Measurements from ENCODE around the gene NR2C1.
"Not testable (repeated sequence)": the region's sequence is repeated elsewhere in the genome, so short reads cannot be mapped to it uniquely, and the experiment has no call there.

NR2C1 gene

DNA sequence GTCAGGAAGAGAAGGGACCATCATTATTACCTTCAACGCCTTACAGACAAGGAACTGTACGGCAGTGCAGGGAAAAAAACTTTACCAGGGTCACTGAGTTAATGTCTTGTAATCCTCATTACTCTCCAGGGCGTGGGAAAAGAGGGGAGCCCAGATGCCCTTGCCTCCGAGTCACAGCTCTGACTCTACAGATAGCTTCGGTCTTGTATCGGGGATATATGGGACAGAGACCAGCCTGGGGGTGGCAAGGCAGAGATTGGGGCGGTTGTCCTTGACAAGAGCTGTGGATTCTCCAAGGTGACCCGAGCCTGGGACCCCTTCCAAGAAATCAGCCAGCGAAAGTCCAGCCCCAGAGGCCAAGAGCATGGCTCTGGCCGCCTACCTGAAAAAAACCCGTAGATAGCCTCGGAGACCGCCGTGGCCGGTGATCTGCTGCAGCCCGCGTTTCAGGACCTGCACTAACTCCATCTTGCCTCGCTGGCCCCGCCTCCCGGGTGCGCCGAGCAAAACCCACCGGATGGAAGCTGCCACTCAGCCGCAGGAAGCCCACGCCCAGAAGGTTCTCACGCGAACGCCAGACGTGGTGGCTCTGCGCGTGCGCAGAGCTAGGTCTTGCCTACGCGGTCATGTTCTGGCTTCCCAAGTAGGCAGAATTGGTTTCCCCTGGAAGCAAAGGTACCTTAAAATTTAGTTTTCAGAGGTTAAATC lies 70.1 kb downstream of the NR2C1 start, which contains the start of gene NDUFA12:
Gene NDUFA12, minus strand, starts transcription at position 485 of the 708 bp plus-strand sequence. Its CDS starts 17 bp downstream, at position 468.
- DNase-seq (ENCODE audit: low read depth in 2 of 2) = peak; percentile 88 to 92

DNA sequence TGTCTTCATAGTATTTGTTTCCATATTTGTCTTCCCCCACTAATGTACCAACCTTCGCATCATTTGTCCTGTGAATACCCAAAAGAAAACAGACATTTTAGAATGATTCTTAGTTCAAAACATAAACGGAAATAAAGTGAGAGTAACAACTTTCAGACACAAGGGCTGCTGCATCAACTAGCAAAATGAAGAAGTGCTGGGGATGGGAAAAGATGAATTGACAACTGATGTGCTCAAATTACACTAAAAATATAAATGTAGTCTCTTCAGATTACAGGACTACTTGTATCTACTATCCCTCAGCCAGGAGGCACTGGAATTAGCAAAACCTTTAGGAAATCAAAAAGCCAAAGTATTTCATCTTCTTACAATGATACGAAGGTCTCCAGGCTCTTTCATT lies 70.7 kb downstream of the NR2C1 start:
- DNase-seq (ENCODE audit: low read depth in 2 of 2) = no peak

DNA sequence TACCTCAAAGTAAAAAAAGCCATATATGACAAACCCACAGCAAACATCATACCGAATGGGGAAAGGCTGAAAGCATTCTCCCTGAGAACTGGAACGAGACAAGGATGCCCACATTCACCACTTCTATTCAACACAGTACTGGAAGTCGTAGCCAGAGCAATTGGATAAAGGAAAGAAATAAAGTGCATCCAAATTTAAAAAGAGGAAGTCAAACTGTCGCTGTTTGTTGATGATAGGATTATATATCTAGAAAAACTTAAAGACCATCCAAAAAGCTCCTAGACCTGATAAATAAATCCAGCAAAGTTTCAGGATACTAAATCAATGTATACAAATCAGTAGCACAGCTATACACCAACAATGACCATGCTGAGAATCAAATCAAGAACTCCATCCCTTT lies 75.1 kb downstream of the NR2C1 start:
- DNase-seq (ENCODE audit: low read depth in 2 of 2) = no peak

DNA sequence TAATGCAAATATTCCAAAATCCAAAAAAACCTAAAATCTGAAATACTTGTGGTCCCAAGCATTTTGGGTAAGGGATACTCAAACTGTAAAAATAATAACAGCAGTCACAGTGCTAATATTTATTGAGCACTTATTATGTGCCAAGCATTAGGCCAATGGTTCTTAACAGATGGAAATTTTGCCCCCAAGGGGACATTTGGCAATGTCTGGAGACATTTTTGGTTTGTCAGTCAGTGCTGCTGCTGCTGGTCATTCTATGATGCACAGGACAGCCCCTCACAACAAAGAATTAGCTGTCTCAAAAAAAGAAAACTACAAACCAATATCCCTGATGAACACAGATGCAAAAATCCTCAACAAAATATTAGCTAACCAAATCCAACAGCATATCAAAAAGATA lies 75.7 kb downstream of the NR2C1 start:
- no peak for DNase-seq (ENCODE audit: low read depth in 2 of 2)

DNA sequence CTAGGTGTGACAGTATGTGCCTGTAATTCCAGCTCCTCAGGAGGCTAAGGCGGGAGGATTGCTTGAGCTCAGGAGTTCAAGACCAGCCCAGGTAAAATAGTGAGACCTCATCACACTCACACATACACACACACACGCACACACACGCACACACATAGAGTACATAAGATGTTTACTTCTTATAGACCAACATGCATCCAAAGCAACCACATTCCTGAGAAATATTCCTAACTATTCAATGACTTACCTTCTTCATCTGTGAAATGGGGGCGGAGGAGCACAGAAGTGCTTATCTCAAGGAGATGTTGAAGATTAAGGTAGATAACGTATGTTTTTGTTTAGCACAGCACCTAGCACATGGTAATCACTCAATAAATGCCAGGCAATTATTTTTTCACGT lies 76.4 kb downstream of the NR2C1 start:
- no peak for DNase-seq (ENCODE audit: low read depth in 2 of 2)

DNA sequence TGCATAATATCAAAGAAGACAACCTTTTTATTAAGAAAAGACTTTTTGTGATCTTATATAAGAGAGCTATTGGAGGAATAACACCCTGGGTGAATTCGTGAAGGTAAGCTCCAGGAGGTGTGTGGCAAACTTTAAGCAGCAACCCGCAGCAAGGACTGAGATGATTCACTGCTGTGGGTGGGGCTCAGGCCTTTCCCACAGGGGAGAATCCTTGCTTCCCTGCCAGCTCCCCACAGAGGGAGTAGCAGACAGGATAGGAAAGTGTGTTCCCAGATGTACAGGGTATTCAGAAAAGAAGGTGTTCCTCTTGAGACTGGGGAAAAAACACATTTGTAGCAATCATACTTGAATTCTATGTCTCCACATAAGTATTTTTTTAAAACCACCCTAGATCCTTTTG lies 79.1 kb downstream of the NR2C1 start:
- no peak for DNase-seq (ENCODE audit: low read depth in 2 of 2)

DNA sequence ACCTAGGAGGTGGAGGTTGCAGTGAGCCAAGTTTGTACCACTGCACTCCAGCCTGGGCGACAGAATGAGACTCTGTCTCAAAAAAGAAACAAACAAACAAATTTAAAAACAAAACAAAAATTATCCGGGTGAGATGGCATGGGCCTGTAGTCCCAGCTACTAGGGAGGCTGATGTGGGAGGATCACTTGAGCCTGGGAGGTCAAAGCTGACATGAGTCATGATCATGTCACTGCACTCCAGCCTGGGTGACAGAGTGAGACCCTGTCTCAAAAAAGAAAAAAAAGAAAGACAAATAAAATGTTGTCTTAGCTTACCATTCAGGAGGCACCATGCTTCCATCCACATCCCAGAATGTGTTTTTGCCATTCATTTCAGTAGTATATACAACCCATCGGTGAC lies 79.6 kb downstream of the NR2C1 start:
- not testable (repeated sequence) for DNase-seq (ENCODE audit: low read depth in 2 of 2)

DNA sequence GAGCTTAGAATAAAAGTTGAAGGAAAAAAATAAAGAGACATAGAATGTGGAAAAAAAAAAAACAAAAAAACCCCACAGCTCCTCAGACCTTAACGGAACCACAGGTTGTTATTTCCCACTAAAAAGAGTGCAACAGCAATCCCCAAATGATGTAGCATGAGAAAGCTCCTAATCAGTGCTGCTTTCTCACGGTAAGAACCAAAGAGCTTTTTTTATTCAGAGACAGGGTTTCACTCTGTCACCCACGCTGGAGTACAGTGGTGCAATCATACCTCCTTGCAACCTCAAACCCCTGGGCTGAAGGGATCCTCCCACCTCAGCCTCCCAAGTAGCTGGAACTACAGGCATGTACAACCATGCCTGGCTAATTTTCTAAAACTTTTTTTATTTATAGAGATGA lies 83.2 kb downstream of the NR2C1 start:
- no peak for DNase-seq (ENCODE audit: low read depth in 2 of 2)

DNA sequence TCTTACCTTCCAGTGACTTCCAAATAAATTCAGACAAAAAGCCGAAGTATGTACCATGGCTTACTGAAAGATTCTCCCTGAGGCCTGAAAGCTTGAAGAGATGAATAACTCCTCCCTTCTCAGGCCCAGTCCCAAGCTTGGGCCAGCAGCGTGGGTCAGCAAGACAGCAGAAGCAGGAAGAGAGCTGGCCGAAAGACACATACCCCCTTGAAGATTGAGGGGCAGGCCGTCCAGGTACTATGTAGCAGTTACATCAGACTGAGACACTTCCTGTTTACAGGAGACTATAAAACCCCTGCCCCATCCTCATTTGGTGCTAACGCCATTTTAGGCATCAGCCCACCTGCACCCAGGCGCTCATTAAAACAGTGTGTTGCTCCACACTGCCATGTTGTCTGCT lies 84.9 kb downstream of the NR2C1 start:
- DNase-seq (ENCODE audit: low read depth in 2 of 2) = no peak

DNA sequence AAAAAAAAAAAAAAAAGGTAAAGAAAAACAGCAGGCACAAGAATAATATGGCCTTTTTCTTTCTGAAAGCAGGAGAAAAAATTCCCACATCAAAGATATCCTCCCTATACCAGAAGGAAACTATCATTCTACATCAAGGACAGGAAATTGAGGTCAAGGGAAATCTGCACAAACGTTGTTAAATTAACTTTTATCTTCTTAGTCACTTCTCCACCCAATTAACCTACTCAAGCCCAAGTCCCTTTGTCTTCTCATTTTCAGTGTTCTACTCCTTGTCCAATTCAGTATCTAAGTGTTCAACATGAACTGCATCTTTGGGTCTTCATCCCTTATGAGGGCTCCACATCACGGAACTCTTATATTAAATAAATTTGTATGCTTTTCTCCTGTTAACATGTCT lies 85.6 kb downstream of the NR2C1 start:
- no peak for DNase-seq (ENCODE audit: low read depth in 2 of 2)

DNA sequence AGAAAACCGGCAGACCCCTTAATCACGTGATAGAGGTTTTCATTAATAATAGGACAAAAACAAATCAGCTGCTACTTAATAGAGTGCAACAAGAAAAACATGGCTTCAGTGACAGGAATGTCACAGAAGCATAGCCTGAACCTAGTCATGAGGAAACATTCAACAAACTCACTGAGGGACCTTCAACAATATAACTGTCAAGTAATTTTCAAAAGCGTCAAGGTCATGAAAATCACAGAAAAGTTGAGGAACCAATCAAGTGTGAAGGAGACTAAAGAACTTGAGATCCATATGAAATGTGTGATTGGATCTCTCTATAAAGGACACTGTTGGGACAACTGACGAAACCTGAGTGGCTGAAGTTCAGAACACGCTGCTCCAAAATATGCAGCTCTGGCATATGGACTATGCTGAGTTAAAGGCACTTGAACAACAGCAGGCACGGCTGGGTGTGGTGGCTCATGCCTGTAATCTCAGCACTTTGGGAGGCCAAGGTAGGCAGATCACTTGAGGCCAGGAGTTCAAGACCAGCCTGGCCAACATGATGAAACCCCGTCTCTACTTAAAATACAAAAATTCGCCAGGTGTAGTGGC lies 86.2 kb downstream of the NR2C1 start:
- DNase-seq (ENCODE audit: low read depth in 2 of 2) = no peak

DNA sequence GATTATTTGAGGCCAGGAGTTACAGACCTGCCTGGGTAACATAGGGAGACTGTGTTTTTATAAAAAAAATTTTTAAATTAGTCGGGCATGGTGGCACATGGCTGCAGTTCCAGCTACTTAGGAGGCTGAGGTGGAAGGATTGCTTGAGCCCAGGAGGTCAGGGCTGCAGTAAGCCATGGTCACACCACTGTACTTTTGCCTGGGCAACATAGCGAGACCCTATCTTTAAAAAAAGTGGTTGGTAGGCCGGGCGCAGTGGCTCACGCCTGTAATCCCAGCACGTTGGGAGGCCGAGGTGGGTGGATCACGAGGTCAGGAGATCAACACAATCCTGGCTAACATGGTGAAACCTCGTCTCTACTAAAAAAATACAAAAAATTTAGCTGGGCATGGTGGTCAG lies 88.3 kb downstream of the NR2C1 start:
- DNase-seq (ENCODE audit: low read depth in 2 of 2) = not testable (repeated sequence)

DNA sequence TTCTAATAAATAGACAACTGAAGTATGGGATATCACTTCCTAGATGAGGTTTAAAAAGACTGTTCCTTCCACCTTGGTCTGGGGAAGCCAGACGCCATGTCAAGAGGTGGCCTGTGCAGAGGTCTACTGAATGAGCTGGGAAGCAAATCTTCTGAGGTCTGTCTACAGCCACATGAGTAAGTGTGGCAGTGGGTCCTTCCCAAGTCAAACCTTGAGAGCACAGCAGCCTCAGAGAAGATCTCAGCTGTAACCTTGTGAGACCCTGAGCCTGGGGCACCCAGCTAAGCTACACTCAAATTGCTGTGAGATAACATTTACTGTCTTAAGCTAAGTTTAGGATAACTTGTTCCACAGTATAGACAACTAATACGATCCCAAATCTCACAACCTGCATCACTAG lies 90.1 kb downstream of the NR2C1 start:
- DNase-seq (ENCODE audit: low read depth in 2 of 2) = no peak

DNA sequence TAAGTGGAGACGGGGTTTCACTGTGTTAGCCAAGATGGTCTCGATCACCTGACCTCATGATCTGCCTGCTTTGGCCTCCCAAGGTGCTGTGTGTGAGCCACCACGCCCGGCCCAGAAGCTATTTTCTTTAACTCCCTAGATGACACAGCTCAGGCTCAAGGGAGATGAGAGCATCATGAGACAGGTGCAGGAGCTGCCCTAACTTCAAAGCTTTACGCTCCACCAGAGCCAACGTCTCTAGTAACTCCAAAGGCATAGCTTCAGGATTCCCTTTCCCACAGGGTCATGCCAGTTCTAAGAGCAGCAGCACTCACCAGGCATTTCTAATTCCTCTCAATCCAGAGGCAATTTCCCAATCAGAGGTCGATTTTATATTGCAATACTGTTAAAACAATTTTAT lies 91.0 kb downstream of the NR2C1 start:
- no peak for DNase-seq (ENCODE audit: low read depth in 2 of 2)

DNA sequence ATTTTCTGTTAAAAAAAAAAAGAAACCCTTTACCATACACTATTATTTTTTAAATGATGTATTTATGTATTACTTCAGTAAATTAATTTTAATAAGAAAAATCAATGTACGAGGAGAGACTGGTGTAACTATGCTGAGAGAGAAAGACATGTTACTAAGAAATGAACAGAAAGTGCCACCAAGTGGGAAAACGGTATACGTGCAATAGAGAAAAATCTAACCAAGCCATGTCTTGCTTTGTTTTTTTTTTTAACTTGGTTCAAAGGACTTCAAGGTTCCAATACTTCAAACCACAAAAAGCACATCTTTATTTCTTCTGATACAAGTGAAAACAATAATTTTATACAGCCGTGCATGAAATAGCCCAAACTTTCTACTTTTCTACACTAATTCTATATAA lies 92.8 kb downstream of the NR2C1 start:
- no peak for DNase-seq (ENCODE audit: low read depth in 2 of 2)

DNA sequence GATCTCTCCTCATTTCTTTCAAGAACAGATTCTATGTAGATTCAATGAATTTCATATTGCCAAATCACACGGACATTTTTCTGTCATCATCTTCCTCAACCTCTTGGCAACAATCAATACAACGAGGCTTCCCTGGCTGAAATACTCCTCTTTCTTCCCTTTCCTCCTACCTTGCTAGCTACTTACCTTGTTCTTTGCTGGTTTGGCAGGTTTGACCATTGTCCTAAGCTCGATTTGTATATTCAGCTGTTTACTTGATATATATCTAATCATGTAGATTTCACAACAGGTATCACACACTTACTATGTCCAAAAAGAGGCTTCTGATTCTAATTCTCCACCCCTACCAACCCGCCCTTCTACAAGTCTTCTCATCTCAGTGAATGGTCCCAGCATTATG lies 93.5 kb downstream of the NR2C1 start:
- no peak for DNase-seq (ENCODE audit: low read depth in 2 of 2)

DNA sequence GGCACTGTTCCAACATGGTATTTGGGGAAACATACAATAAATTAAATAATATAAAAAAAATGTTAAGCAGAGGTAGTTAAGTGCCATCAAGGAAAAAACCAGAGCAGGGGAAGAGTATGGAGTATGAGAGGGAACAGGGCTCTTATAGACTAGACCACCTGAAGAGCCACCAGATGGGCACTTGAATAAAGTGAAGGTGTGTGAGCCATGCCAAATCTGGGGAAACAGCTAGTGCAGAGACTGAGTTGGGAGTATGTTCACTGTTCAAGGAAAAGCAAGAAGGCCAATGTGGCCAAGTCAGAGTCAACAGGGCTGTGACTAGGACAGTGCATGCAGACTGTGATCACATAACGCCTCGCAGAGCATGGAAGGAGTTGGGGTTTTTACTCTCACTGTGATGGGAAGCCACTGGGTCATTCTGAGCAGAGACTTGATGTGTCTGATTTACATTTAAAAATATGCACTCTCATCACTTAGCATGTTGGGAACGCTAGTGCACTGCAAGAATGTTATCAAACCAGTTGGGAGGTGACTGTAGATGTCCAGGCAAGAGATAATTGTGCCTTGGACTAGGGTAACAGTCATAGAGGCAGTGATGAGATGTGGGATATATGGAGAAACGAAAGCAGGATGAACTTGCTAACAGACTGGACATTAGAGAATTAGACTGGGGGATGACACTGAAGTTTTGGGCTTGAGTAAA lies 95.5 kb downstream of the NR2C1 start:
- no peak for DNase-seq (ENCODE audit: low read depth in 2 of 2)

DNA sequence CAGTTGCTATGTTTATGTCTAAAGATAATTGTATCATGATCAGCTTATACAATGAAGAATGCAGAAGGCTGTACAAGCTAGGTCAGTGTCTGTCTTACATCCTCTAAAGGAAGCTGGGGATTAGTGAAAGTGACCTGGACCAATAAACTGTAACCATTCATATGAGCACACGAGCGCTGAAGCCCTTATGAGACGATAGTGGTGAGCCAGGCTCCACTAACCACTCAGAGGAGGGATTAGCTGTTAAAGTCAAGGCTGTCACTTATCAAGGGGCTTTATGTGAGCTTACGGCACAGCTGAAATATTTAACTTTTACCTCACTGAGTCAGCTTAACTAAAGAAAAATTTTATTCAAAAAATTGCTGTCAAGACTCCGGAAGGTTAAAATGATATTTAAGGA lies 100.2 kb downstream of the NR2C1 start:
- no peak for DNase-seq (ENCODE audit: low read depth in 2 of 2)

DNA sequence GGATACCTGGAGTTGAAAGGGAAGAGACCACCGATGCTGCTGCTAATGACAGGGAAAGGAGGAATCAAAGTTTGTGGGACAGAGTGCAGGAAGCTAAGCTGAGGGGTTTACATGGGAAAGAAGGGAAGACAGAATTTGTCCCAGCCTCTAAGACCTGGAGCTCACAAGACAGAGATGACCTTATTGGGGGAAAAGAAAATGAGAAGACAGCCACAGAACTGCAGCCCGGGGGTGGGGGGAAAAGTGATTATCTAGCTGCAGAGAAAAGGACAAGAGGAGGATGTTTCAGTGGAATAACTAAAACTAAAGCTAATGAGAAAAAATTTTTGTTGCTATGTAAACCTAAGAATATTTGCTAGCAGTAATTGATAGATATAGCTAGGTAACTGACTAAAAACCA lies 100.6 kb downstream of the NR2C1 start:
- no peak for DNase-seq (ENCODE audit: low read depth in 2 of 2)

DNA sequence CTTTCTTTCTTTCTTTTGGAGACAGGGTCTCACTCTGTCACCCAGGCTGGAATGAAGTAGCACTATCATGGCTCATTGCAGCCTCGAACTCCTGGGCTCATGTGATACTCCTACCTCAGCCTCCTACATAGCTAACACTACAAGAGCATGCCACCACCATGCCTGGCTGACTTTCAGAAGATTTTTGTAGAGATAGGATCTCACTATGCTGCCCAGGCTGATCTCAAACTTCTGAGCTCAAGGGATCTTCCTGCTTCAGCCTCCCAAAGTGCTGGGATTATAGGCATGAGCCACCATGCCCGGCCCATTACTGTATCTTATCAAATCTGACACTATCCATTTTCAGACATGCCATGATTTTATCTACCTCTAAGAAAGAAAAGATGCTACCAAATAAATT lies 101.5 kb downstream of the NR2C1 start:
- no peak for DNase-seq (ENCODE audit: low read depth in 2 of 2)

DNA sequence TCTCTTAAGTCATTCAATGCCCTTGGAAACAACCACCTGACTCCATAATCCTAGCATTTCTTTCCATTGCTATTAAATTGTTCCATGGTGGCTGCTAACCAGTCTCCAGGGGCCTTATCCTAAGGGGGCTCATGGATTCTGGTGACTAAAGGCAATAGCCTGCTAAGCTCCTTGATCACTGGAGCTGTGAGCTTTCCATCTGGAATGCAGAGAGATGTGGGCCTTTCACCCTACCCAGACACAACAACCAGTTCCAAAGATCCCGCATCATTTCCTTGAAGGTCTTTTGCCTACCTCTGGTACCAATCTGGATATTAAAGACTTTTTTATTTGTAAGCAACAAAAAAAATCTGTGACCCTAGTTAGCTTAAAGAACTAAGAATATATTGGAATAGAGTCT lies 102.9 kb downstream of the NR2C1 start:
- DNase-seq (ENCODE audit: low read depth in 2 of 2) = no peak
